Left ventricle myocardium superior (tissue), 1 donor: ENCODE data around the gene INHA. TPM values are rescaled to one million over a fixed set of nuclear protein-coding genes. Genes with fewer than 3 reads are reported as not detected.

ENCODE experiments used
- ATAC-seq: fragments of 200-7000 bp; cut with Tn5 transposase; one replicate; pipeline ENCODE4 v1.9.1; 2020; ENCODE audit warnings: mild to moderate bottlenecking, moderate library complexity
- DNase-seq: peaks from one replicate; pipeline ENCODE4 v3.0.0-alpha.2; 2020
- intact Hi-C: fragments of 100-400 bp; cut with micrococcal nuclease; formaldehyde crosslinking; loops from one replicate; pipeline ENCODE4 v1.11.0; 2022
- total RNA-seq: library from RNA; stranded (reverse); fragmentation: NEBNext Ultra II Directional; extraction: Animal tissue kit (Norgen Biotek cat#: 25700); gene quantifications from one replicate; pipeline ENCODE4 v1.2.1, GENCODE V29; 2021
- donor health status: DM: no; HTN: yes; CAD: no; lungs with severe emphysema.

Gene INHA
- total RNA-seq, 1 donor from 2014 or later, result 1.5 TPM

DNA sequence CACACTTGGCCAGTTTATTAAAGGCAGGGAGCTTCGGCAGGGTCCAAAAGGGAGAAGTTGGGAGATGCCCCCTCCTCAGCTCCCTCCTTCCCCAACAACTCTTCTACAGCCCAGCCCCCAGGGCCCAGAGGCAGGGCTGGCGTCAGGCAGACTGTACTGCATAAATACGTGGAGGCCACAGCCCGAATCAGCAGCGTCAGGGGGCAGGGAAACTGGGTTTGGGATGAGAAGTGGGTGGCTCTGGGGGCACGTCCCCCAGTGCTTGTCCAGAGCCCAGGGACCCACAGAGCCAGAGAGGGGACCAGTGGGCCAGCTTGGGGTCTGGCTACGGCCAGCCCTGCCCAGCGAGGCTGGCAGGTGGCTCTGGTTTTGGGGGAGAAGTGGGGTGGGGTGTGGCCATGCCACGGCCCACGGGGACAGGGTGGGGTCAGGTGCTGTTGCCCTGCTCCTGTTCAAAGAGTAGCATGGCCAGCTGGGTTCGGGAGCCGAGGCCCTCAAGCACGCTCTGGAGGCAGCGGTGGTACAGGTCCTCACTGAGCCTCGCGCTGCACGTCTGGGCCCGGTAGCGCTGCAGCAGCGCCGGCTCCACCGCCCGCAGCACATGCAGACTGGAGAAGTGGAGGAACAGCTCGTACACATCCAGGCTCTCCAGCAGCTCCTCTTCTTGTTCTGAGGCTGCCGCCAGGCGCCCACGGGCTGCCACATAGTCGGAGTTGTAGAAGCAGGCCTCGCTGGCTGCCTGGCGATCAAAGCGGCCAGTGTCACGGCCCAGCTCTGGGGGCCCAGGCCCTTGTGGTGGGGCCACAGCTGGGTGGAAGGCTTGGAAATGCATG is 32.9 kb upstream of the INHA start:
- no peak for ATAC-seq
- no peak for DNase-seq
- intact Hi-C loops, result loop anchor here (10.0 kb wide), 1 partner anchor 74 kb away; no protein-coding TSS in a partner anchor

DNA sequence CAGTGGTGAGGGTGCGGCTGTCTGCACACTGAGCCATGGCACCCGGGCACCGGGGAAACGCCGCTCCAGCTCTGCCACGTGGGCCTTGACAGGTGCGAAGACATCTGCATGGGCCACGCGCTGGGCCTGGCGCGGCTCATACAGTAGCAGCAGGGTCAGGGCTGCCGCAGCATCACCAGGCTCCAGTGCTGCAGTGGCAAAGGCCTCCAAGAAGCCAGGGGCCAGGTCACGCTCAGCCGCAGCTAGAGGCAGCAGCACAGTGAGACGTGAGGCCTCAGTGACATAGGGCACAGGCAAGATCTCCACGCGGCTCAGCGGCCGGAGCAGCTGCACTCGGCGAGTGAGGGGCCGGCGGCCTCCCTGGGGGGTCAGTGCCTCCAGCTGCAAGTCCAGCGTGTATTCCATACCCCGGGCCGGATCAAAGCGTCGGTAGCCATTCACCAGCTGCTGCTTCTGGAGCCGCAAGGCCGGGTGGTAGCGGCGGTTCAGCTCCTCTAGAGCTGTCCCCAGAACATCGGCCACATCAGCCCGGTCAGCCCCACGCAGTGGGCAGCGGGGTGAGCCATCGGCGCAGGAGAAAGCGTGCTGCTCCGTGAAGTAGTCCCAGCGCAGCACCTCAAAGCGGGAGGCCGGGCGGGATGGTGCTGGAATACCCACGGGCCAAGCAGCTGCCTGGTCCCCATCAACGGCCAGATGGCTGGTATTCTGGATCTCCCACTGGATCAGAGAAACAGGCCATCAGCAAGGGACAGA is 32.0 kb upstream of the INHA start:
- no peak for ATAC-seq
- no peak for DNase-seq
- intact Hi-C loops, result loop anchor here (10.0 kb wide), 1 partner anchor 75 kb away; no protein-coding TSS in a partner anchor

DNA sequence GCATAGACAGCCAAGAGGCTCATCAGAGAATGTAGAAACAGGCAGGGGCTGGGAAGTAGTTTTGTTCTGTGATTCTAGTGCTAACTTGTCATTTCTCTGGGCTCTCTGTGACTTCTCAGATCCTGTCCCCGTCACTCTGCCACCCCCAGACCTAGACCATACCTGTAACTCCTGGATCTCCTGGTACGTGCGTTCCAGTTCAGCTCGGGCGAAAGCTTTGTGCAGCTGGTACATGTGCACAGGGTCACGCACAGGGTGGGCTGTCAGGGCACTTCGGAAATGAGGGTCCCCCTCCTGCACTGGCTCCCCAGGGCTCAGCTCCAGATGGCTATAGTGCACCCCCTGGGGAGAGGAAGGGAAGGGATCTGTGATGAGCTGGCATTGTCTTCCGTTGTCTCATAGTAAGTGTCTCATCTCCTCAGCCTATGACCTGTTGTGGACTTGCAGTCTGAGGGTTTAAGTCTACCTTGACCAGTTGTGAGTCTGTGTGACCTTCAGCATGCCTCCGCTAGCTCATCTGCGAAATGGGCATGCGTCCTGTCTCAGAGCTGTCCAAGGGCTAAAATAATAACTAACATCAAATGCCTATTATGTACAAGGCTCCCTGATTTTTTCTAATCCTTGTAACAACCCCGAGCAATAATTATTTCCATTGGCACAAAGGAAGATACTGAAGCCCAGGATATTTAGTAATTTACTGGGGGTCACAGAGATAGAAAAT is 31.2 kb upstream of the INHA start:
- DNase-seq, result no peak
- intact Hi-C loops, result no loop called here
- no peak for ATAC-seq

DNA sequence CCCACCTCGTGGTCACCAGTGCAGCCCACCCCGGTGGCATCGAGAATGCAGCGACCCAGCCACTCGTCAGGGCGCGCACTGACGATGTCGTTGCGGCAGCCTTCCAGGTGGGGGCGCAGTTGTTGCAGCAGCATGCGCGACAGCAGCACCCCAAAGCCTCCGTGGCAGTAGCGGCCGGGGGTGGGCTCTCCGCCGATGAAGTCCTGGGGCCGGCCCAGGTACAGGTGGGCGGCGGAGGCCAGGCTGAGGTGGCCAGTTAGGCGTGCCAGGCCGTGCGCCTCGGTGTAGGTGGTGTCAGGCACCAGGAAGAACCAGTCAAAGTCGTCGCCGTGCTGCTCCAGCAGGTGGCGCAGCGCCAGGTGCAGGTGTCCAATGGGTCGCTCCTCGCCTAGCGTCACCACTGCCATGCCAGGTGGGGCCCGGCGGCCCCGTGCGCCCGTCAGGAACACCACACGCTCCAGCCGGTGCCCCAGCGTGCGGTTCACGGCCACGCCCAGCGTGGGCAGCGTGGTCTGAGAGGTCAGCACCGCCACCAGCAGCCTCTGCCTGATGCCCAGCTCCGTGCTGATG is 30.4 kb upstream of the INHA start:
- peak; percentile 13 for ATAC-seq
- intact Hi-C loops, result no loop called here
- peak; percentile 89 for DNase-seq

DNA sequence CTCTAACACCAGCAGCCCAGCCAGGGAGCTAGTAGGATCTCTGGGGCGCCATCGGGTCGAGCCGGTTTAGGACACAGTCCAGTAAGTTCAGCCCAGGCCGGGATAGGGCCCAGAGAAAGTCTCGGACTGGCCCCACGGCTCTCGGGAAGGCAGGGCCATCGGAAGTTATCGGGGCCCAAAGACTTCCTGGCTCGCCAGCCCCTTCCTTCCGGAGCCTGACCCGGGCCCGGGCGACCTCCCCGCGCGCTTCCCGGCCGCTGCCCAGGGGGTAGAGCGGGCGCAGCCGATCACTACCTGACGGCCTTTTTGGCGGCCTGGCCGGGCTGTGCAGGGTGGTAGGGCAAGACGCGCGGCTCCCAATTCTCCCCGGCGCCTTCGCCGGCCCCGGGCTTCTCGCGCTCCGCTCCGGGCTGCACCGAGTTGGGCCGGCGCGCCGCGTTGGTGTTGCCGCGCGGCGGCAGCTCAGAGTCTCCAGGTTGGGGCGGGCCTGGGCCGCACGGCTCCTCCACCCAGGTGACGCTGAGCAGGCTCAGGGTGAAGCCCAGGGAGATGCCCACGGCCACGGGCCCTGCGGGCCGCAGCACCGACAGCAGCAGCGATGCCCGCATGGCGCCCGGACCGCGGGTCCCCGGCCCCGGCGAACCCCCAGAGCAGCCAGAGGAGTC is 29.0 kb upstream of the INHA start:
- DNase-seq (no peak), ATAC-seq (peak; percentile 45)
- intact Hi-C loops, result no loop called here

DNA sequence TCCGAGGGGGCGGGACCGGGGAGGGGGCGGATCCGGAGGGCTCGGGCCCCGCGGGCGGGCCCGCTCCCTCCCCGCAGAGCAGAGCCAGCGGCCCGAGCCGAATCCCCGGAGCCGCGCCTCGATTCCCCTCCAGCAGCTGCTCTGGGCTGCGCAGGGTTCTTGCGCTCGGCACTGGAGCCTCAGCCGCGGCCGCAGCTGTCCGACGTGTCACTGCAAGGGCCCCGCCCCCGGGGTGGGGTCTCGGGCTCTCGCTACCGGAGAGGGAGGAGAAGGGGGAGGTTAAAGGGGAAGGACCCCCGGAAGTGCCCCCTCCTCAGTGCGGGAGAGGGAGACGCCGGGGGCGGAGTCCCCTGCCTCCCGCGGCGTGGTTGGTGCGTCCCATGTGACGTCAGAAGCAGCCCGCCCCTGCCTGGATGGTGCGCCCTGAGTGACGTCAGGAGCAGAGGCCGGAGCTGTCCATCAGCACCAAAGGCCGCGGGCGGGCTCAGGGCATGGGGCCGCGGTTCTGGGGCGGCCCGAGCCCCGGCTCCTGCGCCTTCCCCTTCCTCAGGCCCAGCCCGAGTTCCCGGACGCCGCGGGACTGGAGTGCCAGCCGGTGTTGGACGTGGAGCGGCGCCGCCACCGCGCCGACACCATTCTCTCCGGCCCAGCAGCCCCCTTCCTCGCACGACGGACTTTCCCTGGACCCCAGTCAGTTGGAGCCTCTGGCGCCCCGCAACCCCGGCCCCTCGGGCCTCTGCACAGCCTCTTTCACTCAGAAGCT is 28.3 kb upstream of the INHA start, which contains the start of the genes CHPF and TMEM198:
CHPF (minus strand) TSS at position 214 of the 763 bp plus-strand sequence. CDS start 271 bp downstream, outside the sequence.
TMEM198 (plus strand) TSS at position 433 of the 763 bp plus-strand sequence. CDS start 700 bp downstream, outside the sequence.
- peak; percentile 99 for DNase-seq
- intact Hi-C loops, result no loop called here
- peak; percentile 93 for ATAC-seq

DNA sequence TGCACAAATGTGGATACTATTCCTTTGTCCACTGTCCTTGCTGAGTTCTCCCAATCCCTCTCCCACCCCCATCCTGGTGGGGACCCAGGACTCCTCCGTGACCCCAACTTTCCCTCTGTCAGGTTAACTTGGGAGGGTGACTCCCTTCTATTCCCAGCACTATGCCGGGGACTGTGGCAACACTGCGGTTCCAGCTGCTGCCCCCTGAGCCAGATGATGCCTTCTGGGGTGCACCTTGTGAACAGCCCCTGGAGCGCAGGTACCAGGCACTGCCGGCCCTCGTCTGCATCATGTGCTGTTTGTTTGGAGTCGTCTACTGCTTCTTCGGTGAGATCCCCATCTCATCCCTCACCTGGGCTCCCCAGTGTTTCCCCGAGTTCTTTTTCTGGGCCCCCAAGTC is 27.5 kb upstream of the INHA start:
- ATAC-seq, result no peak
- intact Hi-C loops, result no loop called here
- no peak for DNase-seq

DNA sequence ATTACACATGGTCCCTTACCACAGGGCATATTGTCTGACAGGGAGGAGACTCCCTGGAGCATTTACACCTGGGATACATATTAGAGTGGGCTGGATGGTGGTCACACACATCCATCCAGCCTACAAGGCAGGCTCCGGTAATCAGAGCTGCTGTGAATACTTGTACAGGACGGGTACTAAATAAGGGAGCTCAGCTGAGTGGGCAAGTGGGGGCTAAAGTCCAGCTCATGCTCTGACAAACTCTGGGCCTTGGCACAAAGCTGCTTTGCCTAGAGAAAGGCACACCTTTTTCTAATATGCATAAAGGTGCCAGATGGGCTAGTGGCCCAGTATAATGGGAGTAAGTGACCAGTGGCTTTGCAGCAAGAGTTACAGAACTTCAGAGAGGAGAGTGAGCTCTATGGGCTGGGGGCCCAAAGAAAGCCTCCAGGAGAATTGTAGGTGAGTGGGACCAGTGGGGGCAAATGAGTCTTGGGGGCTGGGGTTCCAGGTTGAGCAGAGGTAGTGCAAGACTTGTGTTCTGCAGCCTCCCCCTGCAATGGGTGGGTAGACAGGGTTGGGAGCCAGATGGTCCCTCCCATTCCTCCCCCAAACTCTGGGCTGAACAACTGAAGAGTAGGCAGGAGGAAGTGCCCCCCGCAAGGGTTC is 26.7 kb upstream of the INHA start:
- ATAC-seq (no peak), DNase-seq (no peak)
- intact Hi-C loops, result no loop called here

DNA sequence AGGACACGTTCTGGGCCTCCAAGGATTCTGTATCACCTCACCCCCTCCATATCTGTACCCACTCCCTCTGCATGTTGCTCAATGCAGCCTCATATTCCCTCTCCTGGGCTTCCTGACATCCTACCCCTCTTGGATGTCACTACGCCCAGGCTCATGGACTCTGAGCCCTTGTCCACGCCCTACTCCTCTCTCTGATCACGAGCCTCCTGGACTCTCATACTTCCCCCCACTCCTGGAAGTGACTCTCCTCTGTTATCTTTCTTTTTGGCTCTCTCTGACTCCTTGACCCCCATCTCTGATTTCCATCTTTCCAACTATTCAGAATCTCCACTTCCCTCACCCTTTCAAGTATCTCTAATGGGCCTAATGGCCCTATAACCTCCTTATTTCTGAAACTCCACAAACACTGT is 26.2 kb upstream of the INHA start:
- ATAC-seq, result no peak
- intact Hi-C loops, result no loop called here

DNA sequence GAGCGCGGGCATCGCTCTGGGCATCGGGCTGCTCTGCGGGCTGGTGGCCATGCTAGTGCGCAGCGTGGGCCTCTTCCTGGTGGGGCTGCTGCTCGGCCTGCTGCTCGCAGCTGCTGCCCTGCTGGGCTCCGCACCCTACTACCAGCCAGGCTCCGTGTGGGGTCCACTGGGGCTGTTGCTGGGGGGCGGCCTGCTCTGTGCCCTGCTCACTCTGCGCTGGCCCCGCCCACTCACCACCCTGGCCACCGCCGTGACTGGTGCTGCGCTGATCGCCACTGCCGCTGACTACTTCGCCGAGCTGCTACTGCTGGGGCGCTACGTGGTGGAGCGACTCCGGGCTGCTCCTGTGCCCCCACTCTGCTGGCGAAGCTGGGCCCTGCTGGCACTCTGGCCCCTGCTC is 24.5 kb upstream of the INHA start:
- DNase-seq (no peak), ATAC-seq (no peak)
- intact Hi-C loops, result no loop called here

More for the DNA sequence above, 26.2 kb upstream of the INHA start:
- no peak for DNase-seq

DNA sequence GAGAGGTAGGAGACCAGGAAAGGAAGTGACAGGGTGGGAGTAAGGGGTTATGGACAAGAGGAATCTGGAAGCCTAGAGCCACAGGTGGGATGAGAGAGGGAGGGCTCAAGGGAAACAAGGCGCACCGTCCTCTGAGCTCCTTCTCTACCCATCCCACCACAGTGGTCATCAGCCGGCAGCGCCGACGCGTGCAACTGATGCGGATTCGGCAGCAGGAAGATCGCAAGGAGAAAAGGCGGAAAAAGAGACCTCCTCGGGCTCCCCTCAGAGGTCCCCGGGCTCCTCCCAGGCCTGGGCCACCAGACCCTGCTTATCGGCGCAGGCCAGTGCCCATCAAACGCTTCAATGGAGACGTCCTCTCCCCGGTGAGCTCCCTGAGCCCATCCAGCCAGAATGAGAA is 23.1 kb upstream of the INHA start:
- DNase-seq (no peak), ATAC-seq (no peak)
- intact Hi-C loops, result no loop called here

DNA sequence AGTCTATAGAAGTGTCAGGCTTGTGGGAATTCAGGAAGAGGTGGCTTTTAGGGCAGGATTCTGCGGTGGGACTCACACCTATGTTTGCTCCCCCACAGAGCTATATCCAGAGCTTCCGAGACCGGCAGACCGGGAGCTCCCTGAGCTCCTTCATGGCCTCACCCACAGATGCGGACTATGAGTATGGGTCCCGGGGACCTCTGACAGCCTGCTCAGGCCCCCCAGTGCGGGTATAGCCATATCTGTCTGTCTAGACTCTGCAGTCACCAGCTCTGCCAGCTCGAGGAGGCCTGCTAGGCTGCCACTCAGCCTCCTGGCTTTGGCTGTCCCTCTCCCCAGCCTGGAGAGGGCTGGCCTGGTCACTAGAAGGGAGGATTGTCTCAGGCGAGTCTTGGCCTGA is 22.5 kb upstream of the INHA start:
- DNase-seq (no peak), ATAC-seq (no peak)
- intact Hi-C loops, result no loop called here

DNA sequence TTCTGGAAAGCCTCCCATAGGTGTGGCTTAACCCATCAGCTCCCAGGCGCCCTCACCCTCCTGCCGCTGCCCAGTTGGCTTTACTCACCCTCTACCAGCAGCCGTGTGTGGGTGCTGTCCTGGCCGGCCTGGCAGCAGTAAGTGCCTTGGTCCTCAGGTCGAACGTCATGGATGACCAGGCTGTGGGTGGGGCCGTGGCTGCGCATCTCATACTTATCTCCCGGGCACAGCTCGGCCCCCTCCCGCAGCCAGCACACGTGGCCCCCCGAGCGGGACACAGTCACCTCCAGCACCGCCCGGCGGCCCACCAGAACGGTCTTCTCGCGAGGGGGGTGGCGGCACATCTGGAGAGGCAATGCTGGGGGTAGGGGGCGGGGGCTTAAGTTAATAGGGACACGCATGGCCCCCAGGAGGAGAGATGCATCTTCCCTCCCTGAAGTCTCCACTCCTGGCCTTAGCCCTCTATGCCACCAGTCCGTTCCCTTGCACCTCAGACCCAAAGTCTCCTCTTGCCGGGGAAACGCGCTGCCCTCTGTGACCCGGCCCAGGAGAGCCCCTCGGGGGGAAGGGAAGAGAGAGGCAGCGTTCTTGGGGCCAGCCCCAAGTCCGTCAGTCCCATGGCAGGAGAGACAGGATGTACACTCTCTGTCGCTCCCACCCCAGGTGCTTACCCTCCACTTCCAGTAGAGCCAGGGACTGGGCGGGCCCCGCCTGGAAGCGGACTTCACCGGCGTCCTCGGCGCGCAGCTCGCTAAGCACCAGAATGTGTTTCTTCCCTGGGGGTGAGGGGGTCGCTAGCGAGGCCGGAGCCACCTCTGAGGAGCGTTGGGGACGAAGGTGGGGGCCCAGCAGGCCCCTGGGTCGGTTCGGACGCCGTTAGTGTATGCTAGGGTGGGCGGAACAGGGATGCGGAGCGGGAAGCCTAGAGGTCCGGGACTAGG is 20.4 kb upstream of the INHA start:
- no peak for DNase-seq
- intact Hi-C loops, result no loop called here
- peak; percentile 2 for ATAC-seq

DNA sequence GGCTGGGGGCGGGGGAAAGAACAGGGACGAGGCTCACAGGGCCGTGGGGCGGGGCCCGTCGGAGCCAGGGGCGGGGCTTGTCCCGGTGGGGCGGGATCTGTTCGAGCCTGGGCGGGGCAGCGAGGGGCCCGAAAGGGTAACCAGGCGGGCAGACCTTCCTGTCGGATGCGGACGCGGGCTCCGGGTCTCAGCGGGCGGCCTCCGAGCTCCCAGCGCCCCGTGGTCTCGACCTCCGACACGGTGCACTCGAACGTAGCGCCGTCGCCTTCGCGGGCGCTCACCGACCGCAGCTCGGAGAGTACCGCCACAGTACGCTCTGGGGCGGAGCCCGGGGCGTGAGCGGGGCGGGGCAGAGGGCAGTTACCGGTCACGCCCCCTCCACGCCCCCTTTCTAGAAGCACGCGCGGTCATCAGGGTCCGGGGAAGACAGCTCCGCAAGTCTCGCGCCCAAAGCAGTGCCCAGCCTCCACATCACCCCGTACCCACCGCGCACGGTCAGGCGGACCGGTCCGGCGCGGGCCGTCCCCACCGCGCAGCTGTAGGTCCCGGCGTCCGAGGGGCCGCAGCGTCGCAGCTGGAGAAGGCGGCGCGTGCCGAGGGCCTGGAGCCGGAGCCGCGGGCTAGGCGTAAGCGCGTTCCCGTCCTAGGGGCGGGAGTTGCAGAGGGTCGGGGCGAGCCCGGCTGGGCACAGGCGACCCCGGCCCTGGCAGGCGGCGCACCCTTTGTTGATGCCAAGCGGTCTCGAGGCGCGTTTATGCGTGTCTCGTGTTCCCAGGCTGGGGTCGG is 19.5 kb upstream of the INHA start:
- intact Hi-C loops, result no loop called here
- ATAC-seq (peak; percentile 93), DNase-seq (peak; percentile 92)

DNA sequence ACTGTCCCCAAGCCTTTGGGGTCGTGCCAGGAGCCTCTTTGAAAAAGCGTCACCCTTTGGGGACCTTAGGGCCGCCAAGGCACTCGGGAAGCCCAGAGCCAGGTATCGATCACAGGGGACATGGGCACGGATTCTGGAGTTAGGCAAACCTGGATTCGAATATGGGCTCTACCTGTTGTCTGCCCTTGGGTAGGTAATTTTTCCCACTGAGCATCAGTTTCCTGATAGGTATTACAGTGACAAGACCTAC is 19.0 kb upstream of the INHA start:
- DNase-seq, result no peak
- no peak for ATAC-seq
- intact Hi-C loops, result no loop called here

DNA sequence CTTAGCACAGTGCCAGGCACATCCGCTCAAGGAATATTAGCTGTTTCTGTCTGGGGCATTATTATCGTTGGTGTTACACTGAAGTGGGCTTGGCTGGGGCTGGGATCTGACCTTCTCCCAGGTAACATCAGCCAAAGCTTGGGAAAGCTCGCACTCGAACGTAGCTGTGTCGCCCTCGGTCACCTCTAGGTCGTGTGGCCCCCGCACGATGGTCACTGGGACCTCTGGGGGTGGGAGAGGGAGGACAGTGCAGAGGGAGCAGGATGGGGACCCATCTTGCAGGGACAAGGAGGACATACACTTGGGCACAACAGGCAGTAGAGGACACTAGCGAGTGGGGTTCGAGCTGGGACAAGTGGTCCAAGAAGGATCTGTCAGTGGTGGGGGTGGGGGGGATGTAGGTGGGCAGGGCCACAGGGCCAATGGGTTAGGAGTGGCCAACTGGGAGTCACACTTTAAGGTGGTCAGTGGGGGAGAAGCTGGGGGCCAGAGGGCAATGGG is 18.6 kb upstream of the INHA start:
- intact Hi-C loops, result no loop called here
- no peak for DNase-seq
- ATAC-seq, result no peak
